HEK293 (cell line): Measurements from ENCODE around the gene RAB36.

Source experiments
- CTCF ChIA-PET: fragments of 350-600 bp; formaldehyde crosslinking; extraction: SDS; loops from one replicate; lab custom pipeline; 2021; ENCODE audit warnings: antibody characterized with exemption; lab: Yijun Ruan, JAX
- POLR2A ChIA-PET: fragments of 300-600 bp; formaldehyde crosslinking; extraction: SDS; loops from one replicate; lab custom pipeline; 2020; ENCODE audit warnings: antibody characterized with exemption, inconsistent platforms; lab: Yijun Ruan, JAX
- H3K27ac ChIP-seq: fragments of 200-500 bp; sonication (Bioruptor generic); 2 replicates; pipeline ENCODE4 v1.5.1; 2014; ENCODE audit warnings: low read depth, low read length, control low read depth, inconsistent platforms; ENCODE audit errors: extremely low read depth
- H3K36me3 ChIP-seq, 2 experiments: fragments of 200-500 bp in 1 of 2; sonication (Bioruptor generic) in 1 of 2; 1 replicate in 1 of 2; 2 replicates in 1 of 2; pipeline ENCODE4 v1.5.1; 2014 to 2017; ENCODE audit warnings: inconsistent platforms in 2 of 2, low read length in 2 of 2; ENCODE audit not compliant: control insufficient read depth in 2 of 2, insufficient read depth in 1 of 2
- H3K4me1 ChIP-seq: fragments of 200-500 bp; sonication (Bioruptor generic); 2 replicates; pipeline ENCODE4 v1.5.1; 2014; ENCODE audit warnings: mild to moderate bottlenecking, low read length, inconsistent platforms; ENCODE audit not compliant: control insufficient read depth, insufficient read depth
- H3K4me3 ChIP-seq: 2 replicates; pipeline ENCODE4 v1.5.1; 2011; ENCODE audit warnings: low read depth, mild to moderate bottlenecking, control low read depth, low read length, moderate library complexity
- H3K9me3 ChIP-seq: fragments of 200-500 bp; sonication (Bioruptor generic); 2 replicates; pipeline ENCODE4 v1.5.1; 2014; ENCODE audit warnings: low read depth, low read length, inconsistent platforms; ENCODE audit not compliant: control insufficient read depth, insufficient read depth
- GFI1B ChIP-seq: fragments of 450-650 bp; formaldehyde crosslinking; IDR thresholded peaks from 2 replicates; pipeline ENCODE4 v1.5.1; 2016; ENCODE audit warnings: missing biosample characterization, missing genetic modification characterization
- SALL2 ChIP-seq: fragments of 450-650 bp; formaldehyde crosslinking; IDR thresholded peaks from 2 replicates; pipeline ENCODE4 v1.5.0; 2017; ENCODE audit warnings: missing biosample characterization, mild to moderate bottlenecking, missing genetic modification characterization, borderline replicate concordance
- SP7 ChIP-seq: fragments of 450-650 bp; formaldehyde crosslinking; IDR thresholded peaks from 2 replicates; pipeline ENCODE4 v1.5.1; 2016; ENCODE audit warnings: missing biosample characterization, missing genetic modification characterization
- ZBTB17 ChIP-seq: fragments of 450-650 bp; formaldehyde crosslinking; IDR thresholded peaks from 2 replicates; pipeline ENCODE4 v1.5.1; 2016; ENCODE audit warnings: missing biosample characterization, missing genetic modification characterization
- ZBTB7A ChIP-seq: fragments of 450-650 bp; formaldehyde crosslinking; IDR thresholded peaks from 2 replicates; pipeline ENCODE4 v1.5.1; 2016; ENCODE audit warnings: low read depth, missing biosample characterization, missing genetic modification characterization
- ZFP37 ChIP-seq: fragments of 450-650 bp; formaldehyde crosslinking; IDR thresholded peaks from 2 replicates; pipeline ENCODE4 v1.5.1; 2016; ENCODE audit warnings: missing biosample characterization, missing genetic modification characterization
- ZNF175 ChIP-seq: fragments of 450-650 bp; formaldehyde crosslinking; IDR thresholded peaks from 2 replicates; pipeline ENCODE4 v1.5.1; 2016; ENCODE audit warnings: missing biosample characterization, missing genetic modification characterization
- ZNF223 ChIP-seq: fragments of 450-650 bp; formaldehyde crosslinking; IDR thresholded peaks from 2 replicates; pipeline ENCODE4 v1.5.1; 2016; ENCODE audit warnings: missing biosample characterization, missing genetic modification characterization
- ZNF548 ChIP-seq: fragments of 450-650 bp; formaldehyde crosslinking; IDR thresholded peaks from 2 replicates; pipeline ENCODE4 v1.5.1; 2016; ENCODE audit warnings: missing biosample characterization, missing genetic modification characterization
- ZNF549 ChIP-seq: fragments of 450-650 bp; IDR thresholded peaks from 2 replicates; pipeline ENCODE4 v1.5.1; 2018; ENCODE audit warnings: missing biosample characterization, missing genetic modification characterization, mild to moderate bottlenecking, inconsistent platforms, moderate library complexity
- ZNF596 ChIP-seq: fragments of 450-650 bp; IDR thresholded peaks from 2 replicates; pipeline ENCODE4 v1.5.0; 2018; ENCODE audit warnings: missing biosample characterization, mild to moderate bottlenecking, missing genetic modification characterization, moderate library complexity
- ZNF701 ChIP-seq: fragments of 450-650 bp; formaldehyde crosslinking; IDR thresholded peaks from 2 replicates; pipeline ENCODE4 v1.5.1; 2016; ENCODE audit warnings: missing biosample characterization, missing genetic modification characterization
- ZNF777 ChIP-seq: fragments of 450-650 bp; formaldehyde crosslinking; IDR thresholded peaks from 2 replicates; pipeline ENCODE4 v1.5.1; 2017; ENCODE audit warnings: missing biosample characterization, missing genetic modification characterization, borderline replicate concordance
- ZNF792 ChIP-seq: fragments of 450-650 bp; formaldehyde crosslinking; IDR thresholded peaks from 2 replicates; pipeline ENCODE4 v1.5.1; 2016; ENCODE audit warnings: missing biosample characterization, missing genetic modification characterization
- TF ChIP-seq, protein P1 (sequence below): fragments of 450-650 bp; formaldehyde crosslinking; IDR thresholded peaks from 2 replicates; pipeline ENCODE4 v1.5.1; 2017; ENCODE audit warnings: missing biosample characterization, missing genetic modification characterization
- TF ChIP-seq, protein P2 (sequence below): fragments of 450-650 bp; formaldehyde crosslinking; IDR thresholded peaks from 2 replicates; pipeline ENCODE4 v1.5.1; 2016; ENCODE audit warnings: missing biosample characterization, missing genetic modification characterization
- TF ChIP-seq, protein P3 (sequence below): fragments of 450-650 bp; formaldehyde crosslinking; IDR thresholded peaks from 2 replicates; pipeline ENCODE4 v1.5.1; 2017; ENCODE audit warnings: missing biosample characterization, mild to moderate bottlenecking, missing genetic modification characterization, moderate library complexity
- TF ChIP-seq, protein P4 (sequence below): fragments of 450-650 bp; formaldehyde crosslinking; IDR thresholded peaks from 2 replicates; pipeline ENCODE4 v1.5.1; 2016; ENCODE audit warnings: missing biosample characterization, missing genetic modification characterization
- TF ChIP-seq, protein P5 (sequence below): fragments of 450-650 bp; formaldehyde crosslinking; conservative IDR thresholded peaks from 2 replicates; pipeline ENCODE4 v1.5.1; 2016; ENCODE audit warnings: low read depth, missing biosample characterization, missing genetic modification characterization

RAB36 gene

DNA sequence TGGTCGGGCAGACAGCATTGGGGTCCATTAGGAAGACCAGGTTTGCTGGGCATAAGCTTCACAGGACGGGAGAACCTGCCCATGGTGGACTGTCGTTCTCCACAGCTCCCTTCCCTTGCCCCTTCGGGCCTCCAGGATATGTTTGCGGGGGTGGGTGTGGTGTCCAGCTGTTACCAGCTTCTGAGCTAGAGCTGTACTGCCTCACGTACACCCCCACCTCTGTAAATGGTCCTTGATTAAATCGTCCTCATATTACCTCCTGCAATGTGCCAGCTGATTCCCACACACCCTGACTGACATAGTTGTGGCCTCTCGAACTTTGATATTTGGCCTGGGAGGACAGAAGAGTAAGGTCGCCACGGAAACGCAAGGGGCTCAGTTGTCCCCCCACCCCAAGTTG lies 18.8 kb downstream of the RAB36 start:
- TF ChIP-seq ZNF596 (tag by site-specific recombination) (no peak), ZNF549 (tag by site-specific recombination) (no peak), SP7 (tag by site-specific recombination) (no peak), ZNF175 (tag by site-specific recombination) (no peak), ZNF701 (tag by site-specific recombination) (no peak), ZFP37 (tag by site-specific recombination) (no peak), ZBTB7A (no peak)
- ChIA-PET POLR2A (interaction anchor here (0.7 to 1.0 kb wide), 5 partner anchors 10 to 96 kb away, joined by 3 to 7 read pairs (median 3); no protein-coding TSS in a partner anchor), CTCF (interaction anchor here (0.5 to 1.2 kb wide), 4 partner anchors 9 to 659 kb away, joined by 3 to 6 read pairs (median 4); no protein-coding TSS in a partner anchor)
- H3K4me3 ChIP-seq, result no peak overlapping the region
- H3K36me3 ChIP-seq, result peaks cover 0 to 7% of the 10 kb centered on the region in 2 experiments; a peak in 1 of 3 replicates
- H3K27ac ChIP-seq, result no peak overlapping the region
- H3K4me1 ChIP-seq, result no peaks in the 10 kb centered on the region
- H3K9me3 ChIP-seq, result no peaks in the 10 kb centered on the region

DNA sequence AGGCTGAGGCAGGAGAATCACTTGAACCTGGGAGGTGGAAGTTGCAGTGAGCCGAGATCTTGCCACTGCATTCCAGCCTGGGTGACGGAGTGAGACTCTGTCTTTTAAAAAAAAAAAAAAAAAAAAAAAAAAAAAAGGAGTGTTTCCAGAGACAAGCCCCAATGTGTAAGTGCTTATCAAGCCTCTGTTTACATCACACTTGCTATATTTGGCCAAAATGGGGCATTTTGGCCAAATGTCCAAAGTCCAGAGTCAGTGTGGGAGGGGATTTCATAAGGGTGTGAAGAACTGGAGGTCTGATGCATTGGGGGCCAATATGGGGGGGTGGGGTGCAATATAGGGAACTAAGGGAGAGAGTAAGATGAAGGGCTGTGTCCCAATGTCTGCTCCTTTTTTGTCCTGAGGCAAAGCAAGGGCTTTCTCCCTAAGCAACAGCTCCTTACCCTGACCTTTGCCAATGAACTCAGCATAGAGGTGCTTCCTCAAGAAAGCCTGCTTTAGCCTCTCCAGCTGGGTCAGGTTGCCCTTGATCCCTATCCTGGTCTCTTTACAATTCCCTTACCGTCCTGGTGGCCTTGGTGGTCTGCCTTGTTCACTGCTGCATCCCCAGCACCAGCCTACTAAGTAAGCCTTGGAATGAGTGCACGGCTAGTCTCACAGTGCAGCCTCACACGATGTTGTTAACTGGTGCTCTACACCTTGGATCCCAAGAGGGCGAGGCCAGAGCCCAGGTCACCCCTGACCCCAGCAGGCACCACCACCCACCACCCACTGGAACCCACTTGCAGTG lies 21.0 kb downstream of the RAB36 start:
- POLR2A ChIA-PET, result interaction anchor here (0.6 kb wide), 1 partner anchor 204 kb away, joined by 5 read pairs; no protein-coding TSS in a partner anchor

More for the DNA sequence above, 21.0 kb downstream of the RAB36 start:
- CTCF ChIA-PET, result interaction anchor here (0.8 to 1.0 kb wide), 3 partner anchors 8 to 63 kb away, joined by 3 to 5 read pairs (median 3); no protein-coding TSS in a partner anchor
- Histone ChIP-seq H3K27ac (no peak overlapping the region), H3K36me3 (no peaks in the 10 kb centered on the region), H3K4me3 (no peak overlapping the region)
- TF ChIP-seq ZNF223 (tag by site-specific recombination), result no peak
- TF ChIP-seq, protein P1, sequence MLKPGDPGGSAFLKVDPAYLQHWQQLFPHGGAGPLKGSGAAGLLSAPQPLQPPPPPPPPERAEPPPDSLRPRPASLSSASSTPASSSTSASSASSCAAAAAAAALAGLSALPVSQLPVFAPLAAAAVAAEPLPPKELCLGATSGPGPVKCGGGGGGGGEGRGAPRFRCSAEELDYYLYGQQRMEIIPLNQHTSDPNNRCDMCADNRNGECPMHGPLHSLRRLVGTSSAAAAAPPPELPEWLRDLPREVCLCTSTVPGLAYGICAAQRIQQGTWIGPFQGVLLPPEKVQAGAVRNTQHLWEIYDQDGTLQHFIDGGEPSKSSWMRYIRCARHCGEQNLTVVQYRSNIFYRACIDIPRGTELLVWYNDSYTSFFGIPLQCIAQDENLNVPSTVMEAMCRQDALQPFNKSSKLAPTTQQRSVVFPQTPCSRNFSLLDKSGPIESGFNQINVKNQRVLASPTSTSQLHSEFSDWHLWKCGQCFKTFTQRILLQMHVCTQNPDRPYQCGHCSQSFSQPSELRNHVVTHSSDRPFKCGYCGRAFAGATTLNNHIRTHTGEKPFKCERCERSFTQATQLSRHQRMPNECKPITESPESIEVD, result no peak
- TF ChIP-seq, protein P2, sequence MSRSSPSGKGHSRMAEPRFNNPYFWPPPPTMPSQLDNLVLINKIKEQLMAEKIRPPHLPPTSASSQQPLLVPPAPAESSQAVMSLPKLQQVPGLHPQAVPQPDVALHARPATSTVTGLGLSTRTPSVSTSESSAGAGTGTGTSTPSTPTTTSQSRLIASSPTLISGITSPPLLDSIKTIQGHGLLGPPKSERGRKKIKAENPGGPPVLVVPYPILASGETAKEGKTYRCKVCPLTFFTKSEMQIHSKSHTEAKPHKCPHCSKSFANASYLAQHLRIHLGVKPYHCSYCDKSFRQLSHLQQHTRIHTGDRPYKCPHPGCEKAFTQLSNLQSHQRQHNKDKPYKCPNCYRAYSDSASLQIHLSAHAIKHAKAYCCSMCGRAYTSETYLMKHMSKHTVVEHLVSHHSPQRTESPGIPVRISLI (tag by site-specific recombination), result no peak
- no peak for TF ChIP-seq SP7 (tag by site-specific recombination)
- no peak for TF ChIP-seq ZNF548 (tag by site-specific recombination)
- TF ChIP-seq ZNF792 (tag by site-specific recombination), result no peak
- TF ChIP-seq ZNF777, result no peak
- TF ChIP-seq SALL2 (tag by site-specific recombination), result no peak
- TF ChIP-seq, protein P3, sequence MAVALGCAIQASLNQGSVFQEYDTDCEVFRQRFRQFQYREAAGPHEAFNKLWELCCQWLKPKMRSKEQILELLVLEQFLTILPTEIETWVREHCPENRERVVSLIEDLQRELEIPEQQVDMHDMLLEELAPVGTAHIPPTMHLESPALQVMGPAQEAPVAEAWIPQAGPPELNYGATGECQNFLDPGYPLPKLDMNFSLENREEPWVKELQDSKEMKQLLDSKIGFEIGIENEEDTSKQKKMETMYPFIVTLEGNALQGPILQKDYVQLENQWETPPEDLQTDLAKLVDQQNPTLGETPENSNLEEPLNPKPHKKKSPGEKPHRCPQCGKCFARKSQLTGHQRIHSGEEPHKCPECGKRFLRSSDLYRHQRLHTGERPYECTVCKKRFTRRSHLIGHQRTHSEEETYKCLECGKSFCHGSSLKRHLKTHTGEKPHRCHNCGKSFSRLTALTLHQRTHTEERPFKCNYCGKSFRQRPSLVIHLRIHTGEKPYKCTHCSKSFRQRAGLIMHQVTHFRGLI, result no peak
- no peak for TF ChIP-seq ZBTB17 (tag by site-specific recombination)
- TF ChIP-seq, protein P4, sequence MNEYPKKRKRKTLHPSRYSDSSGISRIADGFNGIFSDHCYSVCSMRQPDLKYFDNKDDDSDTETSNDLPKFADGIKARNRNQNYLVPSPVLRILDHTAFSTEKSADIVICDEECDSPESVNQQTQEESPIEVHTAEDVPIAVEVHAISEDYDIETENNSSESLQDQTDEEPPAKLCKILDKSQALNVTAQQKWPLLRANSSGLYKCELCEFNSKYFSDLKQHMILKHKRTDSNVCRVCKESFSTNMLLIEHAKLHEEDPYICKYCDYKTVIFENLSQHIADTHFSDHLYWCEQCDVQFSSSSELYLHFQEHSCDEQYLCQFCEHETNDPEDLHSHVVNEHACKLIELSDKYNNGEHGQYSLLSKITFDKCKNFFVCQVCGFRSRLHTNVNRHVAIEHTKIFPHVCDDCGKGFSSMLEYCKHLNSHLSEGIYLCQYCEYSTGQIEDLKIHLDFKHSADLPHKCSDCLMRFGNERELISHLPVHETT (tag by site-specific recombination), result no peak
- no peak for TF ChIP-seq GFI1B (tag by site-specific recombination)
- TF ChIP-seq, protein P5, sequence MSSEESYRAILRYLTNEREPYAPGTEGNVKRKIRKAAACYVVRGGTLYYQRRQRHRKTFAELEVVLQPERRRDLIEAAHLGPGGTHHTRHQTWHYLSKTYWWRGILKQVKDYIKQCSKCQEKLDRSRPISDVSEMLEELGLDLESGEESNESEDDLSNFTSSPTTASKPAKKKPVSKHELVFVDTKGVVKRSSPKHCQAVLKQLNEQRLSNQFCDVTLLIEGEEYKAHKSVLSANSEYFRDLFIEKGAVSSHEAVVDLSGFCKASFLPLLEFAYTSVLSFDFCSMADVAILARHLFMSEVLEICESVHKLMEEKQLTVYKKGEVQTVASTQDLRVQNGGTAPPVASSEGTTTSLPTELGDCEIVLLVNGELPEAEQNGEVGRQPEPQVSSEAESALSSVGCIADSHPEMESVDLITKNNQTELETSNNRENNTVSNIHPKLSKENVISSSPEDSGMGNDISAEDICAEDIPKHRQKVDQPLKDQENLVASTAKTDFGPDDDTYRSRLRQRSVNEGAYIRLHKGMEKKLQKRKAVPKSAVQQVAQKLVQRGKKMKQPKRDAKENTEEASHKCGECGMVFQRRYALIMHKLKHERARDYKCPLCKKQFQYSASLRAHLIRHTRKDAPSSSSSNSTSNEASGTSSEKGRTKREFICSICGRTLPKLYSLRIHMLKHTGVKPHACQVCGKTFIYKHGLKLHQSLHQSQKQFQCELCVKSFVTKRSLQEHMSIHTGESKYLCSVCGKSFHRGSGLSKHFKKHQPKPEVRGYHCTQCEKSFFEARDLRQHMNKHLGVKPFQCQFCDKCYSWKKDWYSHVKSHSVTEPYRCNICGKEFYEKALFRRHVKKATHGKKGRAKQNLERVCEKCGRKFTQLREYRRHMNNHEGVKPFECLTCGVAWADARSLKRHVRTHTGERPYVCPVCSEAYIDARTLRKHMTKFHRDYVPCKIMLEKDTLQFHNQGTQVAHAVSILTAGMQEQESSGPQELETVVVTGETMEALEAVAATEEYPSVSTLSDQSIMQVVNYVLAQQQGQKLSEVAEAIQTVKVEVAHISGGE (tag by site-specific recombination), result no peak
- TF ChIP-seq, all 188 proteins: peak for 0
- no peaks in the 10 kb centered on the region for H3K4me1 ChIP-seq
- no peaks in the 10 kb centered on the region for H3K9me3 ChIP-seq
